GM19397 (cell line): ENCODE data around the gene ZCCHC17.
"Not testable (repeated sequence)": the region's sequence is repeated elsewhere in the genome, so short reads cannot be mapped to it uniquely, and the experiment has no call there.

ENCODE experiments used
- ATAC-seq: cut with Tn5 transposase; IDR thresholded peaks from one replicate; pipeline ENCODE4 v1.9.1; 2021; ENCODE audit warnings: mild to moderate bottlenecking, moderate library complexity; ENCODE audit not compliant: unreplicated experiment

The ZCCHC17 gene

GRCh38 chr1:31296486-31297276 lies at the start of gene ZCCHC17, which contains the start of gene SNRNP40:
ZCCHC17 (plus strand) TSS chr1:31297032; CDS start chr1:31310099, 13,067 bp downstream.
SNRNP40 (minus strand) TSS chr1:31296788; CDS start chr1:31296751, 37 bp downstream.
- ATAC-seq, result peak; percentile 93

GRCh38 chr1:31248276-31248675 lies 48.6 kb upstream of the ZCCHC17 start:
- ATAC-seq, result no peak

GRCh38 chr1:31249854-31250253 lies 47.0 kb upstream of the ZCCHC17 start:
- ATAC-seq, result no peak

GRCh38 chr1:31257213-31257612 lies 39.6 kb upstream of the ZCCHC17 start:
- ATAC-seq, result no peak

GRCh38 chr1:31258581-31258980 lies 38.3 kb upstream of the ZCCHC17 start:
- no peak for ATAC-seq

- no peak for ATAC-seq
These were observed 37.1 kb upstream of the ZCCHC17 start for GRCh38 chr1:31259746-31260145.

- ATAC-seq, result no peak
These were observed 34.9 kb upstream of the ZCCHC17 start for GRCh38 chr1:31261916-31262315.

GRCh38 chr1:31262393-31262792 lies 34.4 kb upstream of the ZCCHC17 start:
- ATAC-seq, result not testable (repeated sequence)

- ATAC-seq, result no peak
These were observed 33.4 kb upstream of the ZCCHC17 start for GRCh38 chr1:31263408-31263807.

GRCh38 chr1:31264790-31265386 lies 31.9 kb upstream of the ZCCHC17 start:
- ATAC-seq, result no peak

- no peak for ATAC-seq
These were observed 30.3 kb upstream of the ZCCHC17 start for GRCh38 chr1:31266547-31266946.

- no peak for ATAC-seq
These were observed 24.5 kb upstream of the ZCCHC17 start for GRCh38 chr1:31272369-31272768.

GRCh38 chr1:31273619-31274018 lies 23.2 kb upstream of the ZCCHC17 start:
- ATAC-seq, result no peak

GRCh38 chr1:31282426-31282825 lies 14.4 kb upstream of the ZCCHC17 start:
- ATAC-seq, result not testable (repeated sequence)

- ATAC-seq, result not testable (repeated sequence)
These were observed 9.0 kb upstream of the ZCCHC17 start for GRCh38 chr1:31287791-31288190.

- no peak for ATAC-seq
These were observed 7.8 kb upstream of the ZCCHC17 start for GRCh38 chr1:31289021-31289420.

GRCh38 chr1:31295874-31296485 lies 852 bp upstream of the ZCCHC17 start:
- no peak for ATAC-seq

- no peak for ATAC-seq
These were observed 730 bp downstream of the ZCCHC17 start for GRCh38 chr1:31297277-31298247.

- ATAC-seq, result no peak
These were observed 2.5 kb downstream of the ZCCHC17 start for GRCh38 chr1:31299365-31299764.

GRCh38 chr1:31300193-31300592 lies 3.4 kb downstream of the ZCCHC17 start:
- ATAC-seq, result no peak
